Heart left ventricle (tissue), 13 donors: ENCODE data around the gene ABCC8.

Experiments used
- CTCF ChIP-seq, 12 donors: fragments of 200-600 bp; sonication (generic) in 4 of 12; IDR thresholded peaks; one replicate each; pipeline versions ENCODE4 v1.5.0 to v1.8.0; 2018 to 2022; ENCODE audit warnings: antibody characterized with exemption in 12 of 12, mild to moderate bottlenecking in 5 of 12
- POLR2A ChIP-seq, 2 donors: fragments of 450-650 bp; IDR thresholded peaks; one replicate each; pipeline ENCODE4 v1.6.1; 2017; ENCODE audit warnings: antibody characterized with exemption in 2 of 2, mild to moderate bottlenecking in 2 of 2, moderate library complexity in 2 of 2
- donor health status: ischemic (EF 13 %, LVEDD 7.1; RV severe dilation, severe dysfunction).
- donor health status: DM: no; HTN: yes; CAD: no.
- donor health status: DM: no; HTN: no; CAD: no.
- donor health status: ischemic (EF 25% LVEDD 6.9; RV normal size, moderate dysfunction).
- donor health status: ischemic (EF 25% LVEDD 5.7; RV mildly dilated, moderate dysfunction).
- donor health status: ischemic (EF 35%, LVEDD 5.7; RV mildly dilated, moderate dysfunction).
- donor health status: nonischemic (EF 11% LVEDD 7.7; RV severe dilation, severe dysfunction).
- donor health status: DM: yes; HTN: yes; CAD: no.
- donor health status: PGD.
- donor health status: ischemic (EF 29% LVEDD 5.4; RV normal size, mild dysfunction).
- donor health status: nonischemic (EF 23%, LVEDD 6.1; RV moderate dilation, normal function).

- TF ChIP-seq CTCF (IDR thresholded peaks at IDR 0.05) (no peak), POLR2A (IDR thresholded peaks at IDR 0.05) (no peak)
Measured at GRCh38 chr11:17392872-17393271, 83.8 kb downstream of the ABCC8 start.
